ENCODE results near the gene LASP1. TPM values are rescaled to one million over a fixed set of nuclear protein-coding genes. Genes with fewer than 3 reads are reported as not detected.

Gene LASP1
- total RNA-seq, 4 donors from 2014 or later: 44.3 to 66.0 (median 51.9) TPM

- intact Hi-C loops (cut with DNase I): no loop called here
- Histone ChIP-seq H3K27ac (peak overlapping the region; percentile 97 to 99 (median 98)), H3K4me3 (peak overlapping the region; percentile 79 to 98 (median 87)), H3K9me3 (no peaks in the 10 kb centered on the region), H3K27me3 (no peaks in the 10 kb centered on the region), H3K4me1 (peaks cover 57 to 78% (median 58%) of the 10 kb centered on the region in 3 donors), H3K36me3 (peaks cover 0 to 9% (median 0%) of the 10 kb centered on the region in 3 donors)
- TF ChIP-seq POLR2A (IDR thresholded peaks at IDR 0.05) (no peak), CTCF (IDR thresholded peaks at IDR 0.05) (peak in 2 of 6 experiments; percentile 9 to 15)
- WGBS, 2 donors: 0 to 18% methylated on average over 5 to 10 of the region's 11 CpGs
- DNase-seq: no peak
Observed at GRCh38 chr17:38871247-38872015, 1.6 kb downstream of the LASP1 start.

- peaks cover 58 to 83% (median 58%) of the 10 kb centered on the region in 3 donors for H3K4me1 ChIP-seq
- 13 to 30% methylated on average over 3 to 4 of the region's 5 CpGs for WGBS, 2 donors
Observed at GRCh38 chr17:38872027-38872511, 2.2 kb downstream of the LASP1 start.

GRCh38 chr17:38872671-38873385, 3.0 kb downstream of the LASP1 start:
- Histone ChIP-seq H3K36me3 (peaks cover 0 to 22% (median 0%) of the 10 kb centered on the region in 3 donors), H3K4me3 (peak overlapping the region in 2 of 4 donors; percentile 79 to 84), H3K27ac (peak overlapping the region; percentile 97 to 99 (median 98)), H3K27me3 (no peaks in the 10 kb centered on the region), H3K4me1 (peaks cover 56 to 83% (median 59%) of the 10 kb centered on the region in 3 donors), H3K9me3 (no peaks in the 10 kb centered on the region)
- WGBS, 2 donors: 56 to 59% methylated on average over 9 of the region's 9 CpGs
- intact Hi-C loops (cut with DNase I): no loop called here
- no peak for DNase-seq
- TF ChIP-seq CTCF (IDR thresholded peaks at IDR 0.05) (no peak), POLR2A (IDR thresholded peaks at IDR 0.05) (no peak)

More at GRCh38 chr17:38872027-38872511, 2.2 kb downstream of the LASP1 start:
- H3K36me3 ChIP-seq: peaks cover 0 to 14% (median 0%) of the 10 kb centered on the region in 3 donors
- DNase-seq: no peak
- peak overlapping the region; percentile 97 to 99 (median 98) for H3K27ac ChIP-seq
- peak overlapping the region; percentile 79 to 98 (median 87) for H3K4me3 ChIP-seq
- intact Hi-C loops (cut with DNase I): no loop called here
- no peaks in the 10 kb centered on the region for H3K27me3 ChIP-seq
- TF ChIP-seq POLR2A (IDR thresholded peaks at IDR 0.05): no peak
- no peaks in the 10 kb centered on the region for H3K9me3 ChIP-seq

GRCh38 chr17:38873640-38874380, 4.0 kb downstream of the LASP1 start:
- no peak for DNase-seq
- Histone ChIP-seq H3K27me3 (no peaks in the 10 kb centered on the region), H3K4me1 (peaks cover 46 to 83% (median 51%) of the 10 kb centered on the region in 3 donors), H3K27ac (peak overlapping the region in 3 of 4 donors; percentile 73 to 98 (median 97)), H3K36me3 (peaks cover 0 to 32% (median 0%) of the 10 kb centered on the region in 3 donors), H3K9me3 (no peaks in the 10 kb centered on the region), H3K4me3 (peak overlapping the region in 2 of 4 donors; percentile 2 to 28)
- intact Hi-C loops (cut with DNase I): no loop called here
- 37 to 54% methylated on average over 3 to 6 of the region's 9 CpGs for WGBS, 2 donors
- TF ChIP-seq CTCF (IDR thresholded peaks at IDR 0.05) (no peak), POLR2A (IDR thresholded peaks at IDR 0.05) (no peak)

Data from esophagus squamous epithelium (tissue), 5 donors.